ENCODE measurements around the gene MAP3K4. TPM values are rescaled to one million over a fixed set of nuclear protein-coding genes. Genes with fewer than 3 reads are reported as not detected.

The MAP3K4 gene
- total RNA-seq, 1 donor from 2014 or later, result 66.5 TPM

DNA sequence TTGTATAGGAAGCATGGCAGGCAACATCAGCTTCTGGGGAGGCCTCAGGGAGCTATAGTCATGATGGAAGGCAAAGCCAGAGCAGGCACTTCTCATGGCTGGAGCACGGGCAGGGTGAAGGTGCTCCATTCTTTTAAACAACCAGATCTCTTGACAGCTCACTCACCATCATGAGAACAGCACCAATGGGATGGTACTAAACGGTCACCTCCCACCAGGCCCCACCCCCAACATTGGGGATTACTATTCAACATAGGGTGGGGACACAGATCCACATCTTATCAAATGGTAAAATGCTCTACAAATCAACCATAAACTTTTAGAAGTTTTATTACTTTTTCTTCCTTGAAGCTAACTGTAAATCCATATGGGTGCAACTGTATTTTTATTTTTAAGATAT, 61.5 kb downstream of the MAP3K4 start:
- H3K27ac Mint-ChIP-seq, result no peak overlapping the region
- CTCF ChIA-PET, result no interaction called here

DNA sequence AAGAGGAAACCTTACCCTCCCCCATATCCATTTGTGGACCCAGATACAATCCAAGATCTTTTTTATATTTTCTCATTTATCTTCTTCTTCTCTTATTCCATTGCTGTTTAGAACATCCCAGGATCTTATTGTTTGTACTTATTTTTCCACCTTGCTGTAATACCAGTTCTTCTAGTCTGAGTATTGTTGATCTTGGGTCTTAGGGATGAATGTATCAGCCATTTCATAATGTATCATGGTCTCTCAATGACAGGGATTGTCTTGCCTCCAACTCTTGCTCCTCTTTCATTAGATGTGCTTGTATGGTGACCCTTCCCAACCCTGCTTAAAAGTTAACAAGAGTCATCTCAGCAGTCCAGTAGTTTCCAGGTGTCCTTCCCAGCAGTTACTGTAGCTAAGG, 63.3 kb downstream of the MAP3K4 start:
- Mint-ChIP-seq H3K9me3 (no peaks in the 10 kb centered on the region), H3K27me3 (no peaks in the 10 kb centered on the region), H3K27ac (no peak overlapping the region), H3K4me3 (no peak overlapping the region), H3K4me1 (peaks cover 5% of the 10 kb centered on the region), H3K36me3 (ENCODE audit: low read depth) (peaks cover 17% of the 10 kb centered on the region)
- TF ChIP-seq, protein P1, sequence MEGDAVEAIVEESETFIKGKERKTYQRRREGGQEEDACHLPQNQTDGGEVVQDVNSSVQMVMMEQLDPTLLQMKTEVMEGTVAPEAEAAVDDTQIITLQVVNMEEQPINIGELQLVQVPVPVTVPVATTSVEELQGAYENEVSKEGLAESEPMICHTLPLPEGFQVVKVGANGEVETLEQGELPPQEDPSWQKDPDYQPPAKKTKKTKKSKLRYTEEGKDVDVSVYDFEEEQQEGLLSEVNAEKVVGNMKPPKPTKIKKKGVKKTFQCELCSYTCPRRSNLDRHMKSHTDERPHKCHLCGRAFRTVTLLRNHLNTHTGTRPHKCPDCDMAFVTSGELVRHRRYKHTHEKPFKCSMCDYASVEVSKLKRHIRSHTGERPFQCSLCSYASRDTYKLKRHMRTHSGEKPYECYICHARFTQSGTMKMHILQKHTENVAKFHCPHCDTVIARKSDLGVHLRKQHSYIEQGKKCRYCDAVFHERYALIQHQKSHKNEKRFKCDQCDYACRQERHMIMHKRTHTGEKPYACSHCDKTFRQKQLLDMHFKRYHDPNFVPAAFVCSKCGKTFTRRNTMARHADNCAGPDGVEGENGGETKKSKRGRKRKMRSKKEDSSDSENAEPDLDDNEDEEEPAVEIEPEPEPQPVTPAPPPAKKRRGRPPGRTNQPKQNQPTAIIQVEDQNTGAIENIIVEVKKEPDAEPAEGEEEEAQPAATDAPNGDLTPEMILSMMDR (IDR thresholded peaks at IDR 0.05), result no peak
- no peak for DNase-seq
- intact Hi-C loops (cut with micrococcal nuclease), result no loop called here
- ChIA-PET POLR2A (no interaction called here), CTCF (no interaction called here)
- ATAC-seq (ENCODE audit: low read depth), result no peak

More for the DNA sequence above, 61.5 kb downstream of the MAP3K4 start:
- TF ChIP-seq, protein P1 (IDR thresholded peaks at IDR 0.05), result no peak
- peaks cover 31% of the 10 kb centered on the region for H3K36me3 Mint-ChIP-seq (ENCODE audit: low read depth)
- peaks cover 5% of the 10 kb centered on the region for H3K4me1 Mint-ChIP-seq
- no peak overlapping the region for H3K4me3 Mint-ChIP-seq
- intact Hi-C loops (cut with micrococcal nuclease), result no loop called here
- no peaks in the 10 kb centered on the region for H3K9me3 Mint-ChIP-seq
- H3K27me3 Mint-ChIP-seq, result no peaks in the 10 kb centered on the region
- DNase-seq, result no peak
- ATAC-seq (ENCODE audit: low read depth), result no peak
- POLR2A ChIA-PET, result no interaction called here

DNA sequence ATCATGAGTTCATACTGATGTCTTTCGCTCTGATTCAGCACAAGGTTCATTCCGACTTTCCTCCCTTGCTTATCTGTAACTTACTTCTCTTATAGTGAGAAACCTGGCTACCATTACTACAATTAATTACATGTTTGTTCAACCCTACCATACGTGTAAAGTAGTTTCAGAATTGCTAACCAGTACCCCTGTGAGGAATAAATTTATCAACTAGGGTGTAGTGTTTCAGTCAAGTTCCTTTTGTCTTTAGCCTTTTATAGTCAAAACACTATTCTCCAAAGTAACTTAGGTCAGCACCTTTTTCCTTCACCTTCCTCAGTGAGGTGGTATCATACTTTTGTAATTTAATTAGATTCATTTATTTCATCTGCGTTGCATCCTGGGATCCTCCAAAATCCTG, 64.9 kb downstream of the MAP3K4 start:
- ATAC-seq (ENCODE audit: low read depth) (no peak), DNase-seq (no peak)
- peaks cover 17% of the 10 kb centered on the region for H3K36me3 Mint-ChIP-seq (ENCODE audit: low read depth)
- peaks cover 1% of the 10 kb centered on the region for H3K9me3 Mint-ChIP-seq
- intact Hi-C loops (cut with micrococcal nuclease), result no loop called here
- ChIA-PET CTCF (no interaction called here), POLR2A (no interaction called here)
- no peaks in the 10 kb centered on the region for H3K27me3 Mint-ChIP-seq
- TF ChIP-seq, protein P1 (IDR thresholded peaks at IDR 0.05), result no peak
- H3K4me3 Mint-ChIP-seq, result no peak overlapping the region
- no peak overlapping the region for H3K27ac Mint-ChIP-seq
- peaks cover 3% of the 10 kb centered on the region for H3K4me1 Mint-ChIP-seq

DNA sequence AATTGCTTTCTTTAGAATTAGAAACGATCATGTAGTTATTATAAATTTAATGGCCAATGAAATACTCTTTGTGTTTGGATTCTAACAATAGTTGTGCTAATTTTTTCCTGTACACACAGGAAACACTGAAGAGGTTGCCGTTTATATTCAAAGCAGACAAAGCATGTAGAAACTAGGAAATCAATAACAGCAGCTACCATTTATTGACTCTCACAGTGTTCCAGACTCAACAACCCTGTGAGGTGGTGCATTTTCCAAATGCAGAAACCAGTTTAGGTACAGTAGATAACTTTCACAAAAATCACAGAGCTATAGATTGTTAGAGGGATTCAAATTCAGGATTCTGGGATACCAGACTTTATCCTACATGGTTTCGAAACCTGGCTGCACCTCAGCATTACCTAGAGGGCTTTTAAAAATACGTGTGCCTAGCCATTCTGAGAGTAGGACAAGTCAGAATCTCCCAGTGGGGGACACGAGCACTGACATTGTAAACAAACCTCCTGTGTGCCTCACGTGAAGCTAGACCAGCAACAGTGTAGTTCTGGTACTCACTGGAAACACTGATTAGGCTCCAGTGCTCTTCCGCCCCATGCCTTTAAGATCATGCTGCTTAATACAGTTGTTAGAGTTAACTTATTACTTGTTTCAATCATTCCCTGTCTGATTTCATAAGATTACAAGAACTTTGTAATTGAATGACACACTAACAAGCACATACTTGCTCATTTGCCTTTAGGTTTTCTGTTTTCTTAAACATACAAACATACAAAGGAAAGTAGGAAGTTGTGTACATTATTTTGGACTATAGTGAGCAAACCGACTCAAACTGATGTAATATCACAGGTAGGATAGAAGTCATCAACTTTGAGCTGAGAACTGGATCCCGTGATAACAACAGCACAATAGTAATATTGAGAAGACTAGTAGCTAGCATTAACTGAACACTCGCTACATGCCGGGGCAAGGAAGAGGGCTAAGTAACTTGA, 65.8 kb downstream of the MAP3K4 start:
- TF ChIP-seq, protein P1 (IDR thresholded peaks at IDR 0.05), result no peak
- intact Hi-C loops (cut with micrococcal nuclease), result no loop called here
- H3K27me3 Mint-ChIP-seq, result no peaks in the 10 kb centered on the region
- H3K4me1 Mint-ChIP-seq, result peaks cover 3% of the 10 kb centered on the region
- ChIA-PET POLR2A (no interaction called here), CTCF (no interaction called here)
- DNase-seq (no peak), ATAC-seq (ENCODE audit: low read depth) (no peak)
- H3K9me3 Mint-ChIP-seq, result peaks cover 3% of the 10 kb centered on the region
- no peak overlapping the region for H3K27ac Mint-ChIP-seq
- H3K36me3 Mint-ChIP-seq (ENCODE audit: low read depth), result peaks cover 16% of the 10 kb centered on the region
- H3K4me3 Mint-ChIP-seq, result no peak overlapping the region

DNA sequence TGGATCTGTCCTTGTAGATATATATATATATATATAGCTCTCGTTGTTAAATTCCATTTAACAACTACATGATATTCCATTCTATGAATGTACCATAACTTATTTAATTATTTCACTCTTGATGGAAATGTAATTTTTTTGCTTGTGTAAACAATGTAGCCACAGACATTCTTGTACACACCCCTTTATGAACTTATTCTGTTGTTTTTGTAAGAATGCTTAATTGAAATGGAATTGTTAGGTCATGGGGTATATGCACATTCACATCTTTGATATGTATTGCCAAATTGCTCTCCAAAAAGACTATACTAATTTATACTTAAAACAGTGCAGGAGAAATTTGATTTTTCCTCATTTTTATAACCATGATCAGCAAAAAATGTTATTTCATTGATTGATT, 67.2 kb downstream of the MAP3K4 start:
- Mint-ChIP-seq H3K27ac (no peak overlapping the region), H3K4me3 (no peak overlapping the region), H3K4me1 (peaks cover 5% of the 10 kb centered on the region), H3K9me3 (peaks cover 3% of the 10 kb centered on the region), H3K27me3 (no peaks in the 10 kb centered on the region), H3K36me3 (ENCODE audit: low read depth) (peaks cover 12% of the 10 kb centered on the region)
- no peak for DNase-seq
- intact Hi-C loops (cut with micrococcal nuclease), result no loop called here
- no peak for ATAC-seq (ENCODE audit: low read depth)
- TF ChIP-seq, protein P1 (IDR thresholded peaks at IDR 0.05), result no peak
- ChIA-PET POLR2A (no interaction called here), CTCF (interaction anchor here (1.0 kb wide), 1 partner anchor 312 kb away, joined by 3 read pairs; no protein-coding TSS in a partner anchor)
